NCI-H460 (cell line): ENCODE measurements around the gene DCBLD2. TPM values are rescaled to one million over a fixed set of nuclear protein-coding genes. Genes with fewer than 3 reads are reported as not detected.
A peak's percentile ranks its signal among the peaks of the same experiment; 100 is the strongest.

Experiments used
- DNase-seq: peaks from one replicate; pipeline ENCODE4 v3.0.0-alpha.2; 2016; ENCODE audit warnings: low read depth; ENCODE audit errors: extremely low read depth
- polyA plus RNA-seq: library from polyadenylated mRNA; depleted of rRNA; stranded (reverse); fragments of >200 nt; gene quantifications from 2 replicates; pipeline ENCODE4 v1.2.3, GENCODE V29; 2014; cell fraction: nucleus; rRNA removed
- total RNA-seq: library from RNA; depleted of rRNA; stranded (reverse); fragments of >200 nt; shearing (Covaris generic); gene quantifications from 2 replicates; pipeline ENCODE4 v1.2.3, GENCODE V29; 2014; rRNA removed

The DCBLD2 gene
- total RNA-seq, result 54.0 and 54.1 TPM in 2 replicates
- 26.8 and 27.5 TPM in 2 replicates for polyA plus RNA-seq

- peak; percentile 97 for DNase-seq
Measured at GRCh38 chr3:98901392-98902350, at the start of gene DCBLD2. TSS of gene DCBLD2 (minus strand) at chr3:98901695. CDS start at chr3:98901326, 369 bp downstream.

- DNase-seq, result no peak
Measured at GRCh38 chr3:98945666-98946065, 44.2 kb upstream of the DCBLD2 start.

- DNase-seq, result no peak
Measured at GRCh38 chr3:98945101-98945524, 43.6 kb upstream of the DCBLD2 start.

GRCh38 chr3:98930413-98930812 is 28.9 kb upstream of the DCBLD2 start:
- DNase-seq, result no peak

GRCh38 chr3:98921957-98922356 is 20.5 kb upstream of the DCBLD2 start:
- DNase-seq, result no peak

- DNase-seq, result no peak
Measured at GRCh38 chr3:98920166-98920565, 18.7 kb upstream of the DCBLD2 start.

- DNase-seq, result no peak
Measured at GRCh38 chr3:98918586-98918985, 17.1 kb upstream of the DCBLD2 start.

- no peak for DNase-seq
Measured at GRCh38 chr3:98917608-98918007, 16.1 kb upstream of the DCBLD2 start.

GRCh38 chr3:98914210-98915080 is 12.9 kb upstream of the DCBLD2 start:
- no peak for DNase-seq

GRCh38 chr3:98912448-98912847 is 11.0 kb upstream of the DCBLD2 start:
- no peak for DNase-seq

GRCh38 chr3:98906230-98906629 is 4.7 kb upstream of the DCBLD2 start:
- DNase-seq, result no peak

- DNase-seq, result no peak
Measured at GRCh38 chr3:98903705-98904481, 2.4 kb upstream of the DCBLD2 start.

- DNase-seq, result no peak
Measured at GRCh38 chr3:98903099-98903498, 1.6 kb upstream of the DCBLD2 start.

GRCh38 chr3:98902351-98902740 is 851 bp upstream of the DCBLD2 start:
- no peak for DNase-seq

- DNase-seq, result peak; percentile 25
Measured at GRCh38 chr3:98901119-98901391, 440 bp downstream of the DCBLD2 start.

GRCh38 chr3:98900265-98901118 is 1.0 kb downstream of the DCBLD2 start:
- DNase-seq, result no peak

- DNase-seq, result no peak
Measured at GRCh38 chr3:98897701-98898100, 3.8 kb downstream of the DCBLD2 start.

GRCh38 chr3:98894791-98895576 is 6.5 kb downstream of the DCBLD2 start:
- DNase-seq, result no peak

- DNase-seq, result no peak
Measured at GRCh38 chr3:98893740-98894139, 7.8 kb downstream of the DCBLD2 start.
